ENCODE data around the gene WDR62.

Gene WDR62

DNA sequence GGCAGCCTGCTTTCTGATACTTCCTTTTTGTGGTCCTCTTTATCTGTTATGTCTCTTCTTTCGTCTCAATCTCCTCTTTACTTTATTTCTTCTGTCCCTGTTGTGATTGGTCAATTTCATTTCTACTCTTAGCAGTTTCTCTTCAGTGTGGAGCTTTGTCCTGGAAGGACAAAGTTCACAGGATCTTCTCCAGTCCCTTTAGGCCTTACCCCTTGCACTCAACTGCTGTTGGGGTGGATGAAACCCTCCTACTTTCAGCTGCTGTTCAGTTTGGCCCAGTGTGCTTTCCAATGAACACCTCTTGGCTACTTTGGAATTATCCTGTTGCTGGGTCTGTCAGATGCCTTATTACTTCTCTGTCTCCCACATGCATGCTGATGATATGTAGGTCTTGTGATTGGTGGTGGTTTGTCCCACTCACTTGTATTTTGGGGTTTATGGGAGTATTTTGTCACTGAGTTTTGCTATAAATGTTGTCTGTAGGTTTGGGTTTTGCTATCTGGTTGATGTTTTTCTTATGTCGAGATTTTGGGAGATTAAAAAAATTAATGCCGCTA is 24.8 kb downstream of the WDR62 start:
- no peak for DNase-seq (ENCODE audit: low read depth)

- DNase-seq (ENCODE audit: low read depth): no peak
Observed at GRCh38 chr19:36081385-36081784, 26.7 kb downstream of the WDR62 start.

DNA sequence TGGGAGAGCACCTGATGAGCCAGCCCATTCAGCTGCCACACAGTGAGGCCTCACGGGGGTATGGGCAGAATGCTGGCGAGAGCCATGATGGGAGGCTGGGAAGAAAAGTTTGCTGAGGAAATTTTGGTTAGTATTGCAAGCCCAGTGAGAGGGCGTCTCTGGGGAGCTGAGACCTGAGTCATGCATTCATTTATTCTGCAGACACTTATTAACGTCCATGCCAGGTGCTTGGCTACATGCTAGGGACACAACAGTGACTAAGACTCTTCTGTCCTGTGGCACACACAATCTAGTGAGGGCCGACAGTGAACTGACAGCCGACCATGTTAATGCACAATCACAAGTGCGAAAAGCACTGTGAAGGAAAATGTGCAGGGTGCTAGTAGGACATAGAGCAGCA is 27.2 kb downstream of the WDR62 start:
- no peak for DNase-seq (ENCODE audit: low read depth)

- DNase-seq (ENCODE audit: low read depth): no peak
Observed at GRCh38 chr19:36082916-36083315, 28.2 kb downstream of the WDR62 start.

DNA sequence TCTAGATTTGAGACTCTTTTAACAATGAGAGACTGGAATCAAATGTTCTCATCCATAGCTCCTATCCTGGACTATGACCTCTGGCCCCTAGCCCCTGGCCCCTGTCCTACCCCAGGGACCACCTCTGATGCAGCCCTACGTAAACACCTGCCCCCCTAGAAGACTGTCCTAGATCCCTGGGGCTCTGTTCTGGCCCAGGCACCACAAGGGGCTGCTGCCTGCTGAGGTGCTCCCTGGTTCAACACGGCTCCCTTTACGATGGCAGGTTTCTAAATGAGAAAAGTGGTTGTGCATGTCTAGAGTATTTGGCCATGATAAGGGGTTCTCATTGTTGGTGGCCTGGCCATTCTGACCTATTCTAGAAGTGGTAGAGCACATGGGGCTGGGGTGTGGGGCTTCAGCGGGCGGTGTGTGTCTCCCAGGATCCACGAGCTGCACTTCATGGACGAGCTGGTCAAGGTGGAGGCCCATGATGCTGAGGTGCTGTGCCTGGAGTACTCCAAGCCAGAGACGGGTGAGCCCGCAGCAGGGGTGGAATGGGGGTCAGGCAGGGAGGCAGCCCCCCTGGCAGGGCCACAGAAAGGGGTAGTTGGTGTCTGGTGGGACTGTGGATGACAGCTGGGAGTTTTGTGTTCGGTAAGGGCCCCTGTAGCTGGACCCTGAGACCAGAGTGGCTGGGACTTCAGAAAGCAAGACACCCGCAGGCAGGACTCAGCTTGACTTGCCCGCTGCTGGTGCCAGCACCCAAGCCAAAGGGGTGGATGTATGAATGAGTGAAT is 29.7 kb downstream of the WDR62 start:
- no peak for DNase-seq (ENCODE audit: low read depth)

DNA sequence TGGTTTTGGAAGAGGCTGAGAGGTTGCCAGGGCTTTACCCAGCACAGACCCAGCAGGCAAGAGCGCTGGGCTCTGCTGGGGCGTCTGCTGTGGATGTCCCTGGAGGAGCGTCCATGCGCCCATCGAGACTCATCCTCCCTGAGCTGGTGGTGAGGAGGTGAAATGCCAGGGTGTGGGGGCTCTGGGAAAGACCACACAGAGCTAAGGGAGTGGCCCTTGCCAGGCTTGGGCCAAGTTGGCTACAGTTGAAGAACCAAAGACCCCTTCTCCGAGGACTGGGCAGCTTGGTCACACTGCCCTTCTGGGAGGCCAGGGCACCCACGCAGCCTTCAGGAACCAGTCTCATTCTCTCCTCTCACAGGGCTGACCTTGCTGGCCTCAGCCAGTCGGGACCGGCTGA is 31.6 kb downstream of the WDR62 start:
- DNase-seq (ENCODE audit: low read depth): no peak

DNA sequence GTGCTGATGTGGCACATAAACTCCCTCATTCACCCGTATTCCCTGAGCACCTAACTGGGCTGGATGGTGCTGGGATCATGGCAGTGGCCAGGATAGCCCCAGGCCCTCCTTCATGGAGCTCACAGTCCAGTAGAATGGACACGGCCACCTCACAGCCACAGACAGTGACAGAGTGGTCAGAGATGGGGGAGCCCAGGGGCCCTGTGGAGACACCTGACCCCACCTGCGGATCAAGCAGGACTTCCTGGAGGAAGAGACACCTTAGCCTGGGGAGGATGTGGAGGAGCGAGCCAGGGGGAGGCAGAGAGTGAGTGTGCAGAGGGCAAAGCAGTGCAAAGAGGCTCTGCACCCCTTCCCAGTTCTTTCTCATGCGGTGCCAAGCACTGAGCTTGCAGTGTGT is 35.1 kb downstream of the WDR62 start:
- DNase-seq (ENCODE audit: low read depth): no peak

DNA sequence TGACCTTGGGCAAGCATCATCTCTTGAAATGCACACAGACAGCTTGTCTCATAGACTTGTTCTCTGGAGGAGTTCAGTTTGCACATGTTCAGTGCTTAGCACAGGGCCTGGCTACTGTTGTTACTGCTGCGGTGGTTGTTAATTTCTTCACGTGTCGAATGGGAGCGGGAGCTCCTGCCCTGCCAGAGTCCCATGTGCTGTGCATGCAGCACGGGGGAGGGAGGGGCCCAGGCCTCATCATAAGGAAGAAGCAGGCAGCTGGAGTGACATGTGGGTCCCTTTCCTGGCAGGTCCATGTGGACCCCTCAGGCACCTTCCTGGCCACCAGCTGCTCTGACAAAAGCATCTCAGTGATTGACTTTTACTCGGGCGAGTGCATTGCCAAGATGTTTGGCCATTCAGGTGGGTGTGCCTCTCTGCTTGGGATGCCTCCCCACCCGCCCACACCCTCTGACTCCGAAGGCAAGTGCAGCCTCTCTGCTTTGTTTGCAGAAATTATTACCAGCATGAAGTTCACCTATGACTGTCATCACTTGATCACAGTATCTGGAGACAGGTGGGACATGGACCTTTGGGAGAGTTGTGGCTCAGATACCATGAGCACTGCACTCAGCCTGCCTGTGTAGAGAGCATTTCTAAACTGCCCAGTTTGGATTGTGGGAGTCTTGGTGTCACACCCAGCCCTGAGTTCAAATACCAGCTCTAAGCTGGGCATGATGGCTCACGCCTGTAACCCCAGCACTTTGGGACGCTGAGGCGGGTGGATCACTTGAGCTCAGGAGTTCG is 36.4 kb downstream of the WDR62 start:
- no peak for DNase-seq (ENCODE audit: low read depth)

DNA sequence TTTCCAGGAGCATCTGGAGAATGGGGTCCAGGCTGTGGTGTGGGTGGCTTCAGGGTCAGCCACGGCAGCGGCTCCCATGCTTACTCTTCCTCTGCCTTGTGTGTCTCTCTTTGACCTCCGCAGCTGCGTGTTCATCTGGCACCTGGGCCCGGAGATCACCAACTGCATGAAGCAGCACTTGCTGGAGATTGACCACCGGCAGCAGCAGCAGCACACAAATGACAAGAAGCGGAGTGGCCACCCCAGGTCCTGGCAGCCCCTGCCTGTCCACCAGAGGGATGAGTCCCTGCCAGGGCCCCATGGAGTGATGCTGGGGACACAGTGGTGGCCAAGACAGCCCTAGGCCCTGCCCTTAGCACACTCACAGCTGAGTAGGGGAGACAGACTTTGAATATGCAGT is 37.9 kb downstream of the WDR62 start:
- DNase-seq (ENCODE audit: low read depth): no peak

DNA sequence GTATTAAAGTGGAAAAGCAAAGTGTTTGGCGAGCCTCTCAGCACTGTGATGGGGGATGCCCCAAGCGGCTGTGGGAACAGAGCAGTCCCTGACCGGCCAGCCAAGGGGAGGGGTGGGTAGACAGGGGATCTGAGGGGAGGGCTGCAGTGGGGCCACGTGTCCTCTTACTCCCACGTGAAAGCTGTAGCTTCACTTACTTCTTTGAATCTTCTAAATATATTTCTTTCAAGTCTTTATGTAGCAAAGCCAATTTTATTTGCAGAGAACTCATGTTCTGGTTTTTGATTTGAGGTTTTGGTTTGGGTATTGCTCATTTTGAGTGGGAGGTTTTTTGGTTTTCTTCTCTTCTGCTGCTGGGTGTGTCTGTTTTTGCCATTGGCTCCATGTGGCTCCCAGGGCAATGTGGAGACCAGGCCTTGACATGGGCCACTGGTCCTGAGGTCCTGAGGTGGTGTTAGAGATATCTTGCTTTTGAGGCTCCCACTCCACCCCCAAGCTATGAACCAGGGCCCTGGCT is 38.5 kb downstream of the WDR62 start:
- DNase-seq (ENCODE audit: low read depth): no peak

DNA sequence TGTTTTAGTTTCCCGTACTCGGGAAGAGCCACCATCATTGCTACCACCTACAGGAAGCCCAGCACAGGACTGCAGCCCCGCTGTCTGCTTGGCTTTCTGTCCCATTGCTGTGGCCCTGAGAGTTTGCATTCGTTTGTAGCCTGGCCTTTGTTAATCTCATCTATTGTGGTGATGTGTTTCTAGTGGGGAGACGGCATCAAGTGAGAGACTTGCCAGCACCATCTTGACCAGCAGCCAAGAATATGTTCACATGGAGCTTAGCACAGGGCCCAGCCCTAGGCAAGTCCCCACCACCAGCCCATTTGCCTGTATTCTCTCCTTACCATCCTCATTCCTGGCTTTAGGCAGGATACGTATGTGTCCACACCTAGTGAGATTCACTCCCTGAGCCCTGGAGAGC is 39.0 kb downstream of the WDR62 start:
- no peak for DNase-seq (ENCODE audit: low read depth)

DNA sequence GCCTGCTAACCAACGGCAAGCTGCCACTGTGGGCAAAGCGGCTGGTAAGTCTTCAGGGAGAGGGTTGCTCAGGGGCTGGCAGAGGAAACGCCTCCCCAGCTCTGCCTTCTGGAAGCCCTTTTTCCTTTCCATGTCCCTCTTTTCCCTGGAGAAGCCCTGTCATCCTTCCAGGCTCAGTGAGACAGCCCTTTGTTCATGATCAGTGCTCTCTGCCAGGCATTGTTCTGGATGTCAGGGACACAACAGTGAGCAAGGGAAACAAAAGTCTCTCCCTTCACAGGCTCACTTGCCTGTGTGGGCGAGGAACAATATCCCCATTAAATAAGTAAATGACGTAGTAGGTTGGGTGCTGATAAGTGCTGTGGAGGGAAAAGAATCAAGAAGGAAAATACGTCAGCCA is 42.3 kb downstream of the WDR62 start:
- no peak for DNase-seq (ENCODE audit: low read depth)

DNA sequence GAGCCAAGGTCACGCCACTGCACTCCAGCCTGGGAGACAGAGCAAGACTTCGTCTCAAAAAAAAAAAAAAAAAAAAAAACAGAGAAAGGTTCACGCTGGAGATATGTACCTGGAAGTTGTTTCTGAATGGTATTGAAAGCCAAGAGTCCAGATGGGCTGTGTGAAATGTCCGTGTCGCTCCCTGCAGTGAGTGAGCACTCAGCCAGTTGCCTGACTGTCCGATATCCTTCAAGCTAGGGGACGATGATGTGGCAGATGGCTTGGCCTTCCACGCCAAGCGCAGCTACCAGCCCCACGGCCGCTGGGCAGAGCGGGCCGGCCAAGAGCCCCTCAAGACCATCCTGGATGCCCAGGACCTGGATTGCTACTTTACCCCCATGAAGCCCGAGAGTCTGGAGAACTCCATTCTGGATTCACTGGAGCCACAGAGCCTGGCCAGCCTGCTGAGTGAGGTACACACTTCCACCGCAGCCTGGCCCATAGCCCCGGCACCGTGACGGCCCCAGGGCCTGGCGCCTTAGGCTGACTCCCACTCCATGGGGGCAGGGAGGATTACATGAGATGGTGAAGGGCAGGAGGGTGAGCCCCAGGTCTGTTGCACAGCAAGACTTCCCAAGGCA is 44.6 kb downstream of the WDR62 start:
- no peak for DNase-seq (ENCODE audit: low read depth)

DNA sequence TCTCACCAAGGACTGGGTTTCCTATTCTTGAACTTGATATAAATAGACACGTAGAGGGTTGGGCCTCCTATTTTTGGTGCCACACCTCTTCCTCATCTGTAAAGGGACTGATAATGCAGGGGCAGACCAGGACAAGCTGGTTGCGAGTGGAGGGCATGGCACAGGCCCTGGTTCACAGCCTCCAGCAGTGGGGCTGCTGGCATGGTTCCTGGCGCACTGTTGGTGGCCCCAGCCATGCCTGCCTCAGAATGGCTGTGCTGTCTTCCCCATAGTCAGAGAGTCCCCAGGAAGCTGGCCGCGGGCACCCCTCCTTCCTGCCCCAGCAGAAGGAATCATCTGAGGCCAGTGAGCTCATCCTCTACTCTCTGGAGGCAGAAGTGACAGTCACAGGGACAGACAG is 45.8 kb downstream of the WDR62 start:
- no peak for DNase-seq (ENCODE audit: low read depth)

DNA sequence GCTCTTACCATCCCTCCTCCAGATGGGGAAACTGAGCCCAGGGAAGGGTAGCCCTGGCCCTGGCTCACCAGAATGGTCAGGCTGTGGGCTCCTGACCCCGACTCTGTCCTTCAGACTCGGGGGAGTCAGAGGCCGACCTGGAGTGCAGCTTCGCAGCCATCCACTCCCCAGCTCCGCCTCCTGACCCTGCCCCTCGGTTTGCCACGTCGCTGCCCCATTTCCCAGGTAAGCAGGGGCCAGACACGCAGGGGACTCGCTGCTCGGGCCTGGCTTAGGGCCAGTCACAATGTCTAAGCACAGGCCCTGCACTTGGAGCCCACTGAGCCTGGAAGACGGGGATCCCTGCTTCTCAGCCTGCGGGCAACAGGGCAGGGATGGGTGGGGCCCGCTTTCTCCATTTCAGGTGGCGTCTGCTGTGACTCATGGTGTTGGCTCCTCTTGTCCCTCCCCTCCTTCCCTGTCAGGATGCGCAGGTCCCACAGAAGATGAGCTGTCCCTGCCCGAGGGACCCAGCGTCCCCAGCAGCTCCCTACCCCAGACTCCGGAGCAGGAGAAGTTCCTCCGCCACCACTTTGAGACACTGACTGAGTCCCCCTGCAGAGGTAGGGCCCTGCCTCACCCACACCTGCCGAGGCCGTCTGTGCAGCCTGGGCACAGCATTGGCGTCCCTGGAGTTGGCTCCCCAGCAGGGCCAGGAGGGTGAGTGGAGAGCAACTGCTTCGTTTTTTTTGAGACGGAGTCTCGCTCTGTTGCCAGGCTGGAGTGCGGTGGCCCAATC is 47.0 kb downstream of the WDR62 start:
- DNase-seq (ENCODE audit: low read depth): no peak

DNA sequence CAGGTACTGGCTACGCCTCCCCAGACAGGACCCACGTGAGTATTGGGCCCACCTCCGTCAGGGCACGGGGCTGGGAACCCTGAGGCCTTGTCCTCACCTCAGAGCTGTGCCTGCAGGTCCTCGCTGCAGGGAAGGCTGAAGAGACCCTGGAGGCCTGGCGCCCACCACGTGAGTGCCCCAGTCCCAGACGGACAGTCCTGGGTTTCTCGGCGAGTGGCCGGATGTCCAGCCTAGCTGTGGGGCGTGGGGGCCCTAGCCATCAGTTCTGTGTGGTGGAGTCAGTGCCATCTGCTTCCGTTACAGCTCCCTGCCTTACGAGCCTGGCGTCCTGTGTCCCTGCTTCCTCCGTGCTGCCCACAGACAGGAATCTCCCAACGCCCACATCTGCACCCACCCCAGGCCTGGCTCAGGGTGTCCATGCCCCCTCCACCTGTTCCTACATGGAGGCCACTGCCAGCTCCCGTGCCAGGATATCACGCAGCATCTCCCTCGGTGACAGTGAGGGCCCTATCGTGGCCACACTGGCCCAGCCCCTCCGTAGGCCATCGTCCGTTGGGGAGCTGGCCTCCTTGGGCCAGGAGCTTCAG is 48.4 kb downstream of the WDR62 start:
- DNase-seq (ENCODE audit: low read depth): no peak

DNA sequence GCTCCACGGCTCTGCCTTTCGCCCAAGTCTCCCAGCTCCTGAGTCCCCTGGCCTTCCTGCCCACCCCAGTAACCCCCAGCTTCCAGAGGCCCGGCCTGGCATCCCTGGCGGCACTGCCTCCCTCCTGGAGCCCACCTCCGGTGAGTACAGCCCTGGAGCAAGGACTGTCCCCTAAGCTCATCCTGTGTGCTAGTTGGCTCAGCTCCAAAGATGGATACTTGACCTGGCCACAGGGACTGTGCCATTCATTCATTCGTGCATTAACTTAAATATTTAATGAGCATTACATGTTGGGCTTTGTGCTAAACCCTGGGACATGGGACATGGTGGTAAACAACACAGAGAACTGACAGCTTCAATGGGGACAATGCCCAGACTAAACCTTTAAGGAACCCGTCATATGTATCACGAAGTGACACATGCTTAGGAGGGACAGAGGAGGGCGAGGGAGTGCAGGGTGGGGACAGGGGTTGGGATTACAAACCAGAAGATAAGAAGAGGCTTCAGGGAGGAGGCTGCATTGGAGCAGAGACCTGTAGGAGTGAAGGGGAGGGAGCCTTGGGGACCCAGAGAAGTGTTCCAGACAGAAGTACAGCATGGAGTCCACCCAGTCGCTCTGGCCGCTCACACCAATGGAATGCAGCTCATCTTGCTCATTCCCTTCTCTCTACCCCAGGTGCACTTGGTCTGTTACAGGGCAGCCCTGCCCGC is 49.3 kb downstream of the WDR62 start:
- DNase-seq (ENCODE audit: low read depth): no peak

DNA sequence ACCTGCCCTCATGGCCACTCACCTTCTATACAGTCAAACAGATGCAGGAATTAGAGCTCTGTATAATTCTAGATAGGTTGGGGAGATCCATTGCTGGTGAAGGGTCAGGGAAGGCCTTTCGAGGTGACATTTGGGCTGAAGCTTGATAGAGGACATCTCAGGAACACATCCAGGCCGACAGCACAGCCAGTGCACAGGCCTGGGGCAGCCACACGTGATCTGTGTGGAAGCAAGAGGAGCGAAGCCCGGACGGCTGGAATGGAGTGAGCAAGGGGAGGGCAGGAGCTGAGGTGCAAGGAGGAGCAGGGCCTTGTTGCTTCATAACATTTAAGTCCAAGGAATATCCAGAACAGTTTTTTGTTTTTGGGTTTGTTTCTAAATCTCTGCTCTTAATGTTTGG is 51.7 kb downstream of the WDR62 start:
- no peak for DNase-seq (ENCODE audit: low read depth)

- DNase-seq (ENCODE audit: low read depth): no peak
Observed at GRCh38 chr19:36106991-36107390, 52.3 kb downstream of the WDR62 start.

DNA sequence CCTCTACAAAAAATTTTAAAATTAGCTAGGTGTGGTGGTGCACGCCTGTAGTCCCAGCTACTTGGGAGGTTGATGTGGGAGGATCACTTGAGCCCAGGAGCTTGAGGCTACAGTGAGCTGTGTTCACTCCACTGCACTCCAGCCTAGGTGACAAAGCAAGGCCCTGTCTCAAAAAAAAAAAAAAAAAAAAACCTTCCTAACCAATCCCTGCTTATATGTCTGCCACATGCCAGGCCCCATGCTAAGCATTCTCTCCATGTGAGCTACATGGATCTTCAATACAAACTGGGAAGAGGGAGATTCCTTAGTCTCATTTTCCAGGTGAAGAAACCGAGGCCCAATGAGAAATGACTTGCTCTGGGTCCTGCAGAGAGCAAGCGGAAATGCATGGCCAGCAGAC is 54.0 kb downstream of the WDR62 start:
- DNase-seq (ENCODE audit: low read depth): no peak

Data from stimulated activated CD8-positive, alpha-beta memory T cell treated with anti-CD3 and anti-CD28 coated beads, Interleukin-4, amount 100 ng/mL, for 24 hours (primary cell).